Endothelial cell of umbilical vein (primary cell): ENCODE measurements around the gene INPP1. TPM values are rescaled to one million over a fixed set of nuclear protein-coding genes. Genes with fewer than 3 reads are reported as not detected.

Experiments used
- BruUV-seq: library from RNA; stranded (reverse); fragments of 400-500 nt; replicated peaks from 2 replicates; lab custom pipeline; 2021; lab: Mats Ljungman, UMichigan
- CTCF ChIA-PET: fragments of 300-600, 350-600 bp; sonication (Branson Sonifier 250); formaldehyde crosslinking; loops from one replicate; lab custom pipeline; 2021; ENCODE audit warnings: antibody characterized with exemption, inconsistent platforms; lab: Charles Lee
- POLR2A ChIA-PET: fragments of 300-600, 350-600 bp; sonication (Branson Sonifier 250); formaldehyde crosslinking; loops from one replicate; lab custom pipeline; 2021; ENCODE audit warnings: antibody characterized with exemption, inconsistent platforms; lab: Charles Lee
- DNase-seq: peaks from one replicate; pipeline ENCODE4 v3.0.0-alpha.2; 2011; ENCODE audit warnings: low read depth, low spot score
- FAIRE-seq: peaks from 2 replicates; lab custom pipeline; 2011; peaks lifted over from hg19 to GRCh38; lab: Jason Lieb, UNC
- H2AFZ ChIP-seq: 2 replicates; pipeline ENCODE4 v1.6.0; 2012; ENCODE audit warnings: low read depth, low read length, control low read depth, inconsistent platforms
- H3K27ac ChIP-seq: 2 replicates; pipeline ENCODE4 v1.5.1; 2011; ENCODE audit warnings: low read depth, mild to moderate bottlenecking, control low read depth, low read length, moderate library complexity; ENCODE audit not compliant: insufficient read depth
- H3K27me3 ChIP-seq, 2 experiments: 2 replicates each; pipeline versions ENCODE4 v1.6.0 to v1.6.1; 2011; ENCODE audit warnings: low read length in 2 of 2, mixed read lengths in 1 of 2; ENCODE audit not compliant: control insufficient read depth in 2 of 2, insufficient read depth in 2 of 2
- H3K36me3 ChIP-seq, 2 experiments: 2 replicates in 1 of 2; 3 replicates in 1 of 2; pipeline ENCODE4 v1.5.1; 2011; ENCODE audit warnings: low read length in 2 of 2, mild to moderate bottlenecking in 1 of 2, moderate library complexity in 1 of 2; ENCODE audit not compliant: control insufficient read depth in 2 of 2, insufficient read depth in 2 of 2; ENCODE audit errors: extremely low read depth in 1 of 2
- H3K4me1 ChIP-seq: 3 replicates; pipeline ENCODE4 v1.5.1; 2011; ENCODE audit warnings: mild to moderate bottlenecking, low read length; ENCODE audit not compliant: control insufficient read depth, insufficient read depth; ENCODE audit errors: extremely low read depth
- H3K4me2 ChIP-seq: 2 replicates; pipeline ENCODE4 v1.6.1; 2011; ENCODE audit warnings: low read length, control low read depth, mixed read lengths; ENCODE audit not compliant: insufficient read depth
- H3K4me3 ChIP-seq, 3 experiments: fragments of 200-600 bp in 1 of 3; sonication (generic), shearing (Covaris generic) in 1 of 3; replicated peaks in 1 of 3; 2 replicates each; pipeline ENCODE4 v1.5.1; 2011 to 2016; ENCODE audit warnings: control low read depth in 3 of 3, low read length in 3 of 3, mild to moderate bottlenecking in 2 of 3, inconsistent platforms in 1 of 3, low read depth in 1 of 3, moderate library complexity in 1 of 3; ENCODE audit not compliant: insufficient read depth in 1 of 3
- H3K79me2 ChIP-seq: 2 replicates; pipeline ENCODE4 v1.6.0; 2012; ENCODE audit warnings: low read length, inconsistent platforms; ENCODE audit not compliant: control insufficient read depth, insufficient read depth
- H3K9ac ChIP-seq: replicated peaks from 2 replicates; pipeline ENCODE3; 2011; ENCODE audit warnings: low read length, control low read depth; ENCODE audit not compliant: insufficient read depth; ENCODE audit errors: extremely low read depth
- H3K9me1 ChIP-seq: replicated peaks from 3 replicates; pipeline ENCODE4 v1.6.0; 2011; ENCODE audit warnings: mild to moderate bottlenecking, low read length; ENCODE audit not compliant: control insufficient read depth, insufficient read depth; ENCODE audit errors: extremely low read depth
- H3K9me3 ChIP-seq: replicated peaks from 2 replicates; pipeline ENCODE4 v1.5.1; 2012; ENCODE audit warnings: low read length, inconsistent platforms; ENCODE audit not compliant: control insufficient read depth, insufficient read depth
- H4K20me1 ChIP-seq: replicated peaks from 2 replicates; pipeline ENCODE3; 2011; ENCODE audit warnings: mild to moderate bottlenecking, low read length; ENCODE audit not compliant: control insufficient read depth, insufficient read depth; ENCODE audit errors: extremely low read depth
- CTCF ChIP-seq, 2 donors: IDR thresholded peaks; 1 replicate in 1 of 2; 2 replicates in 1 of 2; pipeline ENCODE4 v1.5.1; 2011; ENCODE audit warnings: low read length in 2 of 2, mild to moderate bottlenecking in 2 of 2, moderate library complexity in 2 of 2, control low read depth in 1 of 2, inconsistent platforms in 1 of 2, low read depth in 1 of 2; ENCODE audit not compliant: insufficient read depth in 1 of 2; ENCODE audit errors: extremely low read depth in 1 of 2
- EZH2 ChIP-seq: IDR thresholded peaks from 2 replicates; pipeline ENCODE4 v1.6.1; 2012; ENCODE audit warnings: borderline replicate concordance, low read depth, mild to moderate bottlenecking, moderate library complexity, low read length, inconsistent platforms; ENCODE audit not compliant: severe bottlenecking
- FOS ChIP-seq: IDR thresholded peaks from 2 replicates; pipeline ENCODE4 v1.6.1; 2011; ENCODE audit warnings: mild to moderate bottlenecking, low read length, moderate library complexity, borderline replicate concordance; ENCODE audit not compliant: insufficient read depth
- GATA2 ChIP-seq: IDR thresholded peaks from 2 replicates; pipeline ENCODE4 v1.7.0; 2011; ENCODE audit warnings: low read depth, mild to moderate bottlenecking, moderate library complexity, mixed read lengths, low read length; ENCODE audit not compliant: insufficient read length, insufficient read depth
- JUN ChIP-seq: IDR thresholded peaks from 2 replicates; pipeline ENCODE4 v1.6.1; 2011; ENCODE audit warnings: borderline replicate concordance, low read depth; ENCODE audit not compliant: insufficient read length, insufficient read depth
- MAX ChIP-seq: IDR thresholded peaks from 2 replicates; pipeline ENCODE4 v1.6.1; 2011; ENCODE audit not compliant: insufficient read depth, insufficient read length
- POLR2A ChIP-seq: IDR thresholded peaks from 2 replicates; pipeline ENCODE4 v1.6.1; 2012; ENCODE audit warnings: low read depth, mild to moderate bottlenecking, control low read depth, low read length
- POLR2AphosphoS5 ChIP-seq: IDR thresholded peaks from 2 replicates; pipeline ENCODE4 v1.6.1; 2012; ENCODE audit warnings: low read depth, mild to moderate bottlenecking, control low read depth, low read length, moderate library complexity; ENCODE audit not compliant: insufficient read depth
- dilution Hi-C: fragments of 300-500 bp; cut with MboI; formaldehyde crosslinking; loops from one replicate; pipeline ENCODE4 v1.15.0; 2019; ENCODE audit warnings: low sequenced_read_pairs; ENCODE audit not compliant: extremely low pct_ligation_motif_present
- intact Hi-C: fragments of 100-400 bp; cut with micrococcal nuclease; formaldehyde crosslinking; loops from one replicate; pipeline ENCODE4 v1.10.0; 2022
- polyA plus RNA-seq, 4 experiments: library from polyadenylated mRNA; depleted of rRNA in 3 of 4; stranded (reverse) in 3 of 4; unstranded in 1 of 4; fragments of >200 nt; gene quantifications; 2 replicates each; pipeline versions ENCODE4 v1.2.1 to v1.2.3, GENCODE V29; 2011 to 2012; ENCODE audit warnings: missing spikeins in 1 of 4
- total RNA-seq: library from RNA; stranded (reverse); gene quantifications from 2 replicates; pipeline ENCODE4 v1.2.3, GENCODE V29; 2021

INPP1 gene
- total and polyA plus RNA-seq, 2 donors (not counting 3 experiments of a cell fraction or from before 2014, with no cell fraction given) = 10.6 to 36.8 TPM

- TF ChIP-seq EZH2 (no peak), CTCF (IDR thresholded peaks at IDR 0.05; ENCODE audit: extremely low read depth in 1 of 2, insufficient read depth in 1 of 2, low read depth in 1 of 2, low read length in 2 of 2) (peak; percentile 21 to 35)
- BruUV-seq = no TSS peak
- FAIRE-seq = peak; percentile 40
- Histone ChIP-seq H2AFZ (no peak overlapping the region), H4K20me1 (no peaks in the 10 kb centered on the region), H3K9ac (no peak overlapping the region), H3K36me3 (no peaks in the 10 kb centered on the region), H3K4me1 (no peaks in the 10 kb centered on the region), H3K27me3 (peaks cover 0 to 4% of the 10 kb centered on the region in 2 experiments), H3K4me2 (no peak overlapping the region), H3K4me3 (no peak overlapping the region), H3K9me3 (no peaks in the 10 kb centered on the region), H3K79me2 (no peaks in the 10 kb centered on the region), H3K27ac (no peak overlapping the region), H3K9me1 (no peaks in the 10 kb centered on the region)
- peak; percentile 66 for DNase-seq
- ChIA-PET POLR2A (no interaction called here), CTCF (interaction anchor here (0.7 to 3.5 kb wide), 3 partner anchors 12 to 397 kb away, joined by 3 to 35 read pairs (median 3); no protein-coding TSS in a partner anchor)
- intact Hi-C loops = loop anchor here (1.0 kb wide), 2 partner anchors 128 to 421 kb away; no protein-coding TSS in a partner anchor
- dilution Hi-C loops = no loop called here
Observed at GRCh38 chr2:190382851-190383250, 39.5 kb downstream of the INPP1 start.

- ChIA-PET CTCF (no interaction called here), POLR2A (no interaction called here)
- no peaks in the 10 kb centered on the region for H3K4me1 ChIP-seq
- H3K4me2 ChIP-seq = no peak overlapping the region
- H3K36me3 ChIP-seq = no peaks in the 10 kb centered on the region
- no peak overlapping the region for H2AFZ ChIP-seq
- no peaks in the 10 kb centered on the region for H3K9me1 ChIP-seq
- FAIRE-seq = no peak
- BruUV-seq = no TSS peak
- no peaks in the 10 kb centered on the region for H3K27me3 ChIP-seq
- H3K4me3 ChIP-seq = no peak overlapping the region
- no peaks in the 10 kb centered on the region for H3K79me2 ChIP-seq
- dilution Hi-C loops (no loop called here), intact Hi-C loops (no loop called here)
- TF ChIP-seq POLR2AphosphoS5 (no peak), MAX (no peak), FOS (no peak), GATA2 (no peak), JUN (no peak), POLR2A (no peak)
- H3K9ac ChIP-seq = no peak overlapping the region
- no peak overlapping the region for H3K27ac ChIP-seq
- no peaks in the 10 kb centered on the region for H3K9me3 ChIP-seq
- no peak for DNase-seq
- H4K20me1 ChIP-seq = no peaks in the 10 kb centered on the region
Observed at GRCh38 chr2:190387422-190387821, 44.0 kb downstream of the INPP1 start.
